Occipital lobe (tissue), 2 donors: Measurements from ENCODE around the gene OR2B3. TPM values are rescaled to one million over a fixed set of nuclear protein-coding genes. Genes with fewer than 3 reads are reported as not detected.
"Not testable (repeated sequence)": the region's sequence is repeated elsewhere in the genome, so short reads cannot be mapped to it uniquely, and the experiment has no call there.

Source experiments
- DNase-seq: peaks from one replicate; lab custom pipeline; 2025; lab: John Stamatoyannopoulos, UW
- total RNA-seq: library from RNA; depleted of rRNA; stranded (reverse); fragments of >200 nt; gene quantifications from one replicate; pipeline ENCODE4 v1.2.3, GENCODE V29; 2014

OR2B3 gene
- not detected for total RNA-seq

- DNase-seq = no peak
These were observed at the start of gene OR2B3 for GRCh38 chr6:29087213-29087612. Gene OR2B3, minus strand, starts transcription at chr6:29087313. Its CDS starts 65 bp downstream, at chr6:29087248.

DNA sequence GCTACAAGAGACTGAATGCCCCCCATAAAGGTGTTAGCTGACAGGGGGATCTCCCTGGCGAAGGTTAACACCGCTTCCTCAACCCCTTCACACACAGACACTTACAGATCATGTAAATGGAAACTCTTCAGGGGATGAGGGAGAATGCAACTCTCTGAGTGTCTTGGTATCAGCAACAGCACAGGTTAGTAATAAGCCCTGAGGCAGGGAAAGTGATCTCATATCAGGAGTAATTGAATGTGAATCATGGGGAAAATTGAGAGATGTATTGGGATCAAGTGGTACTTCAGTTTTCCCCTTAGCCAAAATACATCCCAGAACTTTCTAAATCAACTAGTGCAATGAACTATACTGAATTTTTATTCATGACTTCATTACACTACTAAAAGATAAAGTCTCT, 44.6 kb upstream of the OR2B3 start:
- DNase-seq = no peak

DNA sequence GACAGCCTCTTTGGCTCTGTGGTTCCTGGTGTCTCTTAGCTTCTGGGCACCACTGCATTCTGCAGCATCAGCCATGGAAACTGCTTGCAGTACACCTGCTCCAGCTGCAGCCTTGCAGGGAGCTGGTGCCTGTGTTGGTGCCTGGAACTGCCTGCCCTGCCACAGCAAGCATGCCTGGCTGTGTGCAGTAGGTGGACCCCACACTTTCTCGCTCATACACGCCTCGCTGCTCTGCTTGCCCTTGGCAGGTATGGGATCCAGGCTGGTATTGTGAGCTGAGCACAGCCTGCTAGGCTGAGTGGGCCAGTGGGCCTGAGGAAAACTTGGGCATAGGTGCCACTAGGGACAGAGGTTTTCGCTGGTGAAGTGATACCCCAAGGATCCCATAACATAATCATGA, 43.5 kb upstream of the OR2B3 start:
- no peak for DNase-seq

- DNase-seq = no peak
These were observed 42.4 kb upstream of the OR2B3 start for GRCh38 chr6:29129326-29130012.

DNA sequence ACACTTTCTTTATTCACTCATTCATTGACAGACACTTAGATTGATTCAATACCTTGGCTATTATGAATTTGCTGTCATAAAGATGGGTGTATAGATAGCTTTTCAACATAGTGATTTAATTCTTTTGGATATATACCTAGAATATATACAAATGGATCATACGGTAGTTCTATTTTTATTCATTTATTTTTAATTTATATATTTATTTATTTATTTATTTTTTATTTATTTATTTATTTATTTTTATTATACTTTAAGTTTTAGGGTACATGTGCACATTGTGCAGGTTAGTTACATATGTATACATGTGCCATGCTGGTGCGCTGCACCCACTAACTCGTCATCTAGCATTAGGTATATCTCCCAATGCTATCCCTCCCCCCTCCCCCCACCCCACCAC, 27.9 kb upstream of the OR2B3 start:
- not testable (repeated sequence) for DNase-seq

- no peak for DNase-seq
These were observed 25.0 kb upstream of the OR2B3 start for GRCh38 chr6:29112135-29112534.

DNA sequence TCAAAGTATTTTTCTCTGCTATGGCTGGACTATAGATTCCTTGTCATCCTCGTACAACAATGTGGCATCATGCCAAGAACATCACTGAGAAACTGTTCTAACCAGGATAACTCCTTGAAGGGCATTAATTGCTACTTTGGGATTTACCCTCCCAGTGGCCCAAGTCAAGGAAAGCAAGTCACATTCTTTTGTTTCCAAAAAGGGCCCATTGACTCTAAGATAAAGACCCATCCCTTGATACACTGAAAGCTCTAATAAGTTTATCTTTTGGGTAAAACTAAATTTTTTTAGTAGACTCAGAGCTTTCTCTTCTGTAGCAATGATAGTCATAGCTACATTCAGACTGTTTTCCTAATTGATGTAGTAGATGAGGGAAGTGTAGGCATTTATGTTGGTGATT, 20.6 kb upstream of the OR2B3 start, which contains the start of gene OR2J3:
TSS of gene OR2J3 (plus strand) at position 301 of the 400 bp plus-strand sequence. CDS start 3,833 bp downstream, outside the sequence.
- DNase-seq = no peak

GRCh38 chr6:29099190-29099589, 12.1 kb upstream of the OR2B3 start, which contains the start of gene OR2J1:
Gene OR2J1, plus strand, starts transcription at chr6:29099490. Its CDS starts 1,453 bp downstream, at chr6:29100943.
- DNase-seq = no peak

DNA sequence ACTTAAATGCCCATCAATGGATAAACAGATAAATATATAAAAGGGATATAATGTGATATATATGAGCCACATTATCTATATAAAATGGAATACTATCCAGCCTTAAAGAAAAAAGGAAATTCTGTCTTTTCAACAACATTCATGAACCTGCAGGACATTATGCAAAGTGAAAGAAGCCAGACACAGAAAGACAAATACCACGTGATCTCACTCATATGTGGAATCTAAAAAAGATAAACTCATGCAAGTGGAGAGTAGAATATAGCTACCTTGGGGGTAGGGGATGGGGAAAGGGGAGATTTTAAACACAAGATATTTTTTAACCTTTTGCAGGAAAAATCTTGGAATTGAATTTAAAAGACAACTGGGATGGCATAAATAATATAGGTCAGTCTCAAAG, 10.7 kb upstream of the OR2B3 start:
- no peak for DNase-seq

DNA sequence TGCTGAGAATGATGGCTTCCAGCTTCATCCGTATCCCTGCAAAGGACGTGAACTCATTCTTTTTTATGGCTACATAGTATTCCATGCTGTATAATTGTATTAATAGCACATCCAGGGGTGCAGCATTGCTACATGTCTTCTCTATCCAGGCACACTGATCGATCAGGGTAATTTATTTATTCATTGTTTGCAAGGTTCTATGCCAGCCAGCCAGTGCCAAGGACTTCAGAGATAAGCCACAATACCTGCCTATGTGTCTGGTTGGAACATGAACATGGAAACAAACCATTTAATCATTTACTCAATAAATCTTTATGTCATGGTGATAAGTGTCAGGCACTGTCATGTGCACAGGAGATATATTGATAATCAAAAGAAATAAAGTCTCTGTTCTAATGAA, 5.8 kb upstream of the OR2B3 start:
- DNase-seq = no peak

DNA sequence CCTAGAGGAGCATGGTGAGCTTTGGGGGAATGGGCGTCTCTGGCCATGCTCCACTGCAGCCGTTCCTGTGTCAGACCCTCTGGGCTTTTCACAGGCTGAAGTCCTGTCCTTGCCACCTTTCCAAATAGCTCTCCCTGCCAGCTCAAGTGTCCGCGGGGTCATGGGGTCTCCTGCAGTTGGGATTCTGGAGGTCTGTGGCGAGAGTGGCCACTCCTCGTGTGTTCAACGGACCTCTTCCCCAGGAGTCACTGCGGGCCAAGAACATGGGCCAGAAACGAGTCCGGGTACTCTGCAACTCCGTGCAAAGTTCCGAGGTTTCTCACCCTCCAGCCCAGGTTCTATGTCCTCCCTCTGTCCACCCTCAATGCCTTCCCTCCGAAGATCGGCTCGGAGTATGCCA, 4.7 kb downstream of the OR2B3 start:
- DNase-seq = no peak

DNA sequence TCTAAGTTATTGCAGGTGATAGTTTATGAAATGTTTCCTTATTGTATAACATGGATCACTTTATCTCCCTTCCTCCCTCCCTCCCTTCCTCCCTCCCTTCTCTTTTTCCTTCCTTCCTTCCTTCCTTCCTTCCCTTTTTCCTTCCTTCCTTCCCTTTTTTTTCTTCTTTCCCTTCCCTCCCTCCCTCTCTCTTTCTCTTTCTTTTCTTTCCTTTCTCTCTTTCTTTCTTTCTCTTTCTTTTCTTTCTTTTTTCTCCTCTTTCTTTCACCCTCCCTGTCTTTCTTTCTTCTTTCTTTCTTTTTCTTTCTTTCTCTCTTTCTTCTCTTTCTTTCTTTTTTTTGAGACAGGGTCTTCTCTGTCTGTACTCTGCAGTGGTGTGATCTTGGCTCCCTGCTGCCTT, 5.8 kb downstream of the OR2B3 start:
- no peak for DNase-seq

DNA sequence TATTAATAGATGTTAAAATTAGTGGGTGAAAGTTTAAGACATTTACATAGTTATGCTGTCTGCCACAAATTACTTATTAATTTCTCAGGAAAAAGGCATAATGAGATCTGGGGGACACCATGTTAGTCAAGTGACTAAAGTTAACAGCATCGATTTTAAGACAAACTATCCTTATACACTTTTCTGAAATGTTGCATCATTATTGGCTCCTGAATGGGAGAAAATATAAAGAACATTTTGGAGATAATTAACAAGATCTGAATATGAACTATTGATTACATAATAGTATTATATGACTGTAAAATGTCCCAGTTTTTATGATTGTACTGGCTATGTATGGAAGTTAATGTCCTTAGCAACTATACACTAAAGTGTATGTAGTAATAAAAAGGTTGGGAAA, 7.9 kb downstream of the OR2B3 start:
- DNase-seq = no peak

GRCh38 chr6:29071831-29072723, 15.0 kb downstream of the OR2B3 start:
- DNase-seq = no peak

GRCh38 chr6:29051680-29052079, 35.4 kb downstream of the OR2B3 start:
- DNase-seq = no peak

- no peak for DNase-seq
These were observed 42.0 kb downstream of the OR2B3 start, which contains the start of gene OR2W1 for GRCh38 chr6:29045075-29045474. Gene OR2W1, minus strand, starts transcription at chr6:29045175. Its CDS starts 0 bp downstream, at chr6:29045175.

Other genes starting within 250 kb of the OR2B3 start
- gene TRIM27, start 163.3 kb downstream of the OR2B3 start, total RNA-seq = 65.2 TPM
- gene ZNF311, start 82.0 kb downstream of the OR2B3 start, total RNA-seq = 8.9 TPM
- gene OR2W1, start 42.1 kb downstream of the OR2B3 start, total RNA-seq = not detected
- gene OR2J1, start 12.2 kb upstream of the OR2B3 start, total RNA-seq = not detected
- gene OR2J3, start 20.7 kb upstream of the OR2B3 start, total RNA-seq = not detected
- gene OR2J2, start 83.6 kb upstream of the OR2B3 start, total RNA-seq = not detected
- gene OR14J1, start 214.4 kb upstream of the OR2B3 start, total RNA-seq = under 0.01 TPM